Transverse colon (tissue), 4 donors: ENCODE data around the gene GARNL3. TPM values are rescaled to one million over a fixed set of nuclear protein-coding genes. Genes with fewer than 3 reads are reported as not detected.
A peak's percentile ranks its signal among the peaks of the same experiment; 100 is the strongest.

ENCODE experiments used
- DNase-seq: peaks from one replicate; pipeline ENCODE4 v3.0.0-alpha.2; 2019
- H3K27ac ChIP-seq, 4 donors: fragments of 200-600 bp; sonication (generic); 2 replicates each; pipeline ENCODE4 v1.5.1; 2016 to 2018; ENCODE audit warnings: inconsistent platforms in 4 of 4
- H3K27me3 ChIP-seq: fragments of 200-600 bp; sonication (generic); 2 replicates; pipeline ENCODE4 v1.5.1; 2017; ENCODE audit warnings: inconsistent platforms
- H3K36me3 ChIP-seq, 4 donors: fragments of 200-600 bp; sonication (generic); 2 replicates each; pipeline ENCODE4 v1.5.1; 2017 to 2019; ENCODE audit warnings: inconsistent platforms in 4 of 4
- H3K4me1 ChIP-seq, 4 donors: fragments of 200-600 bp; sonication (generic); 2 replicates each; pipeline ENCODE4 v1.5.1; 2017 to 2020; ENCODE audit warnings: inconsistent platforms in 4 of 4
- H3K4me3 ChIP-seq, 4 donors: fragments of 200-600 bp; sonication (generic); 1 replicate in 1 of 4; 2 replicates in 3 of 4; pipeline versions ENCODE4 v1.5.1 to v1.6.1; 2017 to 2019; ENCODE audit warnings: inconsistent platforms in 4 of 4
- H3K9me3 ChIP-seq, 2 donors: fragments of 200-600 bp; sonication (generic); 2 replicates each; pipeline ENCODE4 v1.5.1; 2017 to 2019; ENCODE audit warnings: inconsistent platforms in 2 of 2
- CTCF ChIP-seq, 5 experiments: fragments of 200-600 bp in 3 of 5; fragments of 450-650 bp in 2 of 5; sonication (generic) in 3 of 5; IDR thresholded peaks; 1 replicate in 2 of 5; 2 replicates in 3 of 5; pipeline ENCODE4 v1.5.1; 2016 to 2017; ENCODE audit warnings: antibody characterized with exemption in 5 of 5, inconsistent platforms in 3 of 5, mild to moderate bottlenecking in 2 of 5, moderate library complexity in 1 of 5
- EP300 ChIP-seq: sonication (generic); formaldehyde crosslinking; IDR thresholded peaks from one replicate; pipeline ENCODE4 v1.6.1; 2017; ENCODE audit warnings: antibody characterized with exemption, low read depth
- POLR2A ChIP-seq: fragments of 450-650 bp; IDR thresholded peaks from one replicate; pipeline ENCODE4 v1.6.1; 2016; ENCODE audit warnings: antibody characterized with exemption, mild to moderate bottlenecking, moderate library complexity
- POLR2AphosphoS5 ChIP-seq, 3 donors: sonication (generic); formaldehyde crosslinking; IDR thresholded peaks; one replicate each; pipeline ENCODE4 v1.6.1; 2016; ENCODE audit warnings: antibody characterized with exemption in 3 of 3
- WGBS, 2 donors: methylation state at CpG; one replicate each; pipeline ENCODE4 v1.1.5; 2018; ENCODE audit warnings: low coverage in 1 of 2; 5-methylcytosine and 5-hydroxymethylcytosine counted together
- in situ Hi-C, 4 donors: fragments of 200-750 bp; cut with MboI; loops; one replicate each; pipeline versions ENCODE4 v1.15.0 to v1.15.1; 2017; ENCODE audit warnings: low sequenced_read_pairs in 3 of 4, low pct_ligation_motif_present in 1 of 4, low pct_unique_long_range_greater_than_20kb in 1 of 4
- intact Hi-C: fragments of 100-400 bp; cut with DNase I; formaldehyde crosslinking; loops from one replicate; pipeline ENCODE4 v1.15.1; 2023; ENCODE audit warnings: low total_unique reads
- total RNA-seq, 4 donors: library from RNA; depleted of rRNA; stranded (reverse); fragments of >200 nt; gene quantifications; one replicate each; pipeline ENCODE4 v1.1.0, GENCODE V29; 2016

GARNL3 gene
- total RNA-seq, 4 donors from 2014 or later, result 6.0 to 19.5 (median 11.8) TPM

- Histone ChIP-seq H3K4me3 (no peak overlapping the region), H3K27ac (no peak overlapping the region), H3K9me3 (no peaks in the 10 kb centered on the region), H3K27me3 (no peaks in the 10 kb centered on the region), H3K36me3 (no peaks in the 10 kb centered on the region), H3K4me1 (no peaks in the 10 kb centered on the region)
- intact Hi-C loops, result no loop called here
- in situ Hi-C loops, result no loop called here
- TF ChIP-seq POLR2AphosphoS5 (IDR thresholded peaks at IDR 0.05), result no peak
- TF ChIP-seq POLR2A, result no peak
- TF ChIP-seq EP300, result no peak
- TF ChIP-seq CTCF (IDR thresholded peaks at IDR 0.05), result no peak
- WGBS, 2 donors, result 83% methylated on average over 6 of the region's 6 CpGs; no CpG with 5 or more reads in 1 of the 2 donors
- no peak for DNase-seq
Observed at GRCh38 chr9:127346584-127346983, 82.0 kb downstream of the GARNL3 start.

GRCh38 chr9:127347831-127348776 lies 83.5 kb downstream of the GARNL3 start:
- Histone ChIP-seq H3K9me3 (no peaks in the 10 kb centered on the region), H3K36me3 (no peaks in the 10 kb centered on the region), H3K4me1 (no peaks in the 10 kb centered on the region), H3K27me3 (no peaks in the 10 kb centered on the region), H3K4me3 (no peak overlapping the region), H3K27ac (no peak overlapping the region)
- in situ Hi-C loops (no loop called here), intact Hi-C loops (no loop called here)
- TF ChIP-seq CTCF (IDR thresholded peaks at IDR 0.05), result peak in 3 of 5 experiments; percentile 13 to 37 (median 34)
- TF ChIP-seq POLR2AphosphoS5 (IDR thresholded peaks at IDR 0.05), result no peak
- 81 to 85% methylated on average over 7 to 8 of the region's 8 CpGs for WGBS, 2 donors
- DNase-seq, result no peak

DNA sequence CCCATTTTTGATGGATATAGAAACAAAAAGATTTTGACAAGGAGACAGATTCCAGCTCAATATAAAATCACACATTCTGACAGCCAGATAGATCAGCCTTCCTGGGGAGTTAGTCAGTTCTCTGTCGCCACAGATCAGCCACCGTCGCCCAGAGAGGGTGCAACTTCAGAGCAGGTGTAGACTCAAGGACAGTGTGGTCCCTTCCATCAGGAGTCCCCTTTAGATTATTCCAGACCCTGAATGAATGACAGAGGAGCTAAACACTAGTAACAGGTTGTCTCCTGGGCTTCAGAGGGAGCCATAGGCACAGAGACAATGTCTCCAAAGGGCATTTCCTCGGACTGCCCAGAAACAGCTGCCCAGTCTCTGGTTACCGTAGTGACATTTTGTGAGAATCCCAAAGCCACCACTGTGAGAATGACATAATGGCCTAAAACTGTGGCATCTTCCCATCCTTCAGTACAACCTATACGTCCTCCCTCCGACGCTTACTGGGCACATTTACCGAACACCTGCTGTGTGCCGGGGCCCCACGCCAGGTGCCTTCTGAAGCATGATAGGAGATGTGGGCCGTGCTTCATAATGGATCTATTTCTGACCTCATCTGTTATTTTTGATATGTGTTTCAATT lies 85.0 kb downstream of the GARNL3 start:
- no peak for DNase-seq
- intact Hi-C loops (no loop called here), in situ Hi-C loops (no loop called here)
- TF ChIP-seq CTCF (IDR thresholded peaks at IDR 0.05) (no peak), POLR2A (no peak), POLR2AphosphoS5 (IDR thresholded peaks at IDR 0.05) (no peak), EP300 (no peak)
- H3K4me3 ChIP-seq, result no peak overlapping the region
- H3K36me3 ChIP-seq, result no peaks in the 10 kb centered on the region
- H3K4me1 ChIP-seq, result no peaks in the 10 kb centered on the region
- H3K27me3 ChIP-seq, result no peaks in the 10 kb centered on the region
- H3K9me3 ChIP-seq, result no peaks in the 10 kb centered on the region
- WGBS, 2 donors, result 83 to 92% methylated on average over 1 to 12 of the region's 12 CpGs
- H3K27ac ChIP-seq, result no peak overlapping the region
